D341Med (cell line): ENCODE results near the gene NDUFS2.

ENCODE experiments used
- DNase-seq: peaks from one replicate; pipeline ENCODE4 v3.0.0; 2012; ENCODE audit warnings: low spot score

Gene NDUFS2

DNA sequence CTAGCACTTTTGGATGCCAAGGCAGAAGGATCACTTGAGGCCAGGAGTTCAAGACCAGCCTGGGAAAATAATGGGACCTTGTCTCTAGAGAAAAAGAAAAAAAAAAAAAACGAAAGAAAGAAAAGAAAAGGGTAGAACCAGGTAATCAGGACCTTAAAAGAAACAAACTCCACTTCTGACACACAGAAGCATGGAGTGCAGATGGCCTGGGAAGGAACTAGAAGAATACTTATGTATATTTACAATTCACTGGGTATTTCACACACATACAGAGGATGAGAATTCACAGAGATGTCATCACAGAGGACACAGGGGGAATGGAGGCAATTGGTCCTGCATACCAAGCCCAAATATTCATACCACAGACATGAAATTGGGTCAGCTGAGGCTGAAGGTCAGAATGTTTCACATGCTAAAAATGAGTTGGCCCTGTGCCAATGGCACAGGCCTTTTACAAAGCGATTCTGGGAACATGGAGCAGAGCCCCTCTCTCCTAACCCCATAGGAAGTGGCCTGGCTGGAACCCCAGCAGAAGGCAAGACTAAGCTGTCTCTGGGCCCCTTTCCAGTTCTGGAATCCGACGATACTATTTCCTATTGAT is 29.3 kb upstream of the NDUFS2 start:
- no peak for DNase-seq

DNA sequence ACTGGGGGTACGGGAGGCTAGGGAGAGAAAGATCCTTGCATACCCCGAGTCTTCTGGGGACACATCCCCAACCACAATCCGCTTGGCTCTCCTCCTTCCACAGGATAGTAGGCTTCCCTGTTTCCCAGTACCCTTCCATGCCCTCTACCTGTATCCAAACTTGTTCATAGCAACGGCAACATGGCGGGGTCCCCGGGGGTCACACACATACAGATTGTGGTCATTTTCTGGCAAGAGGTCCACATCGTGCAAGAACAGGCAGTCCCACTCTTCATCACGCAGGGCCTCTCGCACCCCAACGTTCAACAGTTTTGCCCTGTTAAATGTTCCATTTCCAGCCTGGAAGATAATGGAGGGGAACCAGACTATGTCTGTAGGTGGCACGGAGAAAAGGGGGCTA is 28.5 kb upstream of the NDUFS2 start:
- no peak for DNase-seq

DNA sequence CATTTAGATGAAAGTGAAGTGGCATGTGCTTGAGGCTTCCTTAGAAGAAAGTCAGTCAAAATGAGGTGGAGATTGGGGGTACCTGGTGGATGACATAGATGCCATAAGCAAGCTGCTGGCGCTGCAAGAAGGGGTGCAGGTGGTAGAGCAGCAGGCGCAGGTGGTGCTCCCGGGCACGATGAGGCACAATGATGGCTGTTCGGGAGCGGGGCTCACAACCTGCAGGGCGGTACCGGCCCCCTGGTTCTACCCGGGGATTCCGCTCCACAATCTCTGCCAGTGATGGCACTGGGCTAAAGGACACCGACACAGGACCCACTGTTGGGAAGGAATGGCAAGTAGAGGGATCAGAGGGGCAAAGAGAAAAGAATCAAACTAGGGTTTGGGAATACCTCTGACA is 27.3 kb upstream of the NDUFS2 start:
- no peak for DNase-seq

DNA sequence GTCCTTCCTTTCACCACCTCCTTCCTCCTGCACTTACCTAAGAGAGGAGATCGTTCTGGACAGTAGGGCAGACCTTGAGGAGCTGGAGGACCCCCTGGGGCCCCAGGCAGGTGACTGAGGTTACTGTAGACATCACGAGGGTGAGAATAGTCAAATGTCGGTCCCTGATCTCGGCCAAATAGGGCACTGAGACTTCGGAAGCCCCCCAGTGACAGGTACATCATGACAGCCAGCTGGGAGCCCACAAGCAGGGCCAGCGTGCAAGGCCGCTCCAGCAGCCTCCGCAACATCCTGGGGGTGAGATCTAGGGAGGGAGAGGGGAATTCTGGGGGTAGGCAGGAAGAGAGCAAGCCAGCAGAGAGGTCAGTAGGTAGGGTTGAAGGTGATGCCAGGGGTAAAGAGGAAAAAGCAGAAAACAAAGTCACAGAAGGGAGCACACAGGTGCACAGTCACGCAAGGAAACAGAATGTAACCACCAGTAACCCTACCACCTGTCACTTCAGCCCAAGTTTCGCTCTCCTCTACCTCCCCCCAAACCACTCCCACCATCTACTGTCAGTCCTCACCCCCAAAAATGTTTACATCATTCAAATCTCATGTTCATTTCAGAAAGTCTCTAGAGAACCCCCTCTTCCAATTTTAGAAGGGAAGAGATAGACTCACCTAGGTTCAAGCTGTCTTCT is 26.3 kb upstream of the NDUFS2 start:
- no peak for DNase-seq

DNA sequence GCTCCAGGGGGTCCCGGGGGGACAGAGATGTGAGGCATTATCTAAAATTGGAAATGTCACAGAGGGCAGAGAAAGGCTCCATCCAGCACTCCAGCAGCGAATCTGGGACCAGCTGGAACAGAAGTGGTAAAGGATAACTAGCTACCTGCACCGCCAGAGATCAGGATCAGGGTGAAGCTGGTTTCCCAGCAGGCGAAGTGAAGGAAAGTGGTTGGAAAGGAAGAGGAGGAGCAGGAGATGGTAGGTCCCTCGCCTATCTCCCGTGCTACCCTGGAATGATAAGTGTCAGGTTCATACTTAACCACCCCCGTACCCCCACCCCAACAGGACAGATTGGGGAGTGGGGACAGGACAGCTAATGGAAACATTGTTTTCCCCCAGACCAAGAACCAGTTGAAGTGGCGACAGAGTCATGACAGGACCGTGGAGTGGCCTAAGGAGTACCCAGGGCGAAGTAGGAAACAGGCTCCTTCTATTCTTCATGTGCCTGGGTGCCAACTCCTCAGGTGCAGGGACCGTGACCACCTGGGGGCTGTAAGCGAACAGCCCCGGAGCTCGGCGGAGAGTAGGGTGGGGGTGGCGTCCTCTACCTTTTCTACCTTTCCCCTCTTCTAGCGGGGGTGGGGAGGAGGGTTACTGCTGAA is 25.6 kb upstream of the NDUFS2 start:
- no peak for DNase-seq

DNA sequence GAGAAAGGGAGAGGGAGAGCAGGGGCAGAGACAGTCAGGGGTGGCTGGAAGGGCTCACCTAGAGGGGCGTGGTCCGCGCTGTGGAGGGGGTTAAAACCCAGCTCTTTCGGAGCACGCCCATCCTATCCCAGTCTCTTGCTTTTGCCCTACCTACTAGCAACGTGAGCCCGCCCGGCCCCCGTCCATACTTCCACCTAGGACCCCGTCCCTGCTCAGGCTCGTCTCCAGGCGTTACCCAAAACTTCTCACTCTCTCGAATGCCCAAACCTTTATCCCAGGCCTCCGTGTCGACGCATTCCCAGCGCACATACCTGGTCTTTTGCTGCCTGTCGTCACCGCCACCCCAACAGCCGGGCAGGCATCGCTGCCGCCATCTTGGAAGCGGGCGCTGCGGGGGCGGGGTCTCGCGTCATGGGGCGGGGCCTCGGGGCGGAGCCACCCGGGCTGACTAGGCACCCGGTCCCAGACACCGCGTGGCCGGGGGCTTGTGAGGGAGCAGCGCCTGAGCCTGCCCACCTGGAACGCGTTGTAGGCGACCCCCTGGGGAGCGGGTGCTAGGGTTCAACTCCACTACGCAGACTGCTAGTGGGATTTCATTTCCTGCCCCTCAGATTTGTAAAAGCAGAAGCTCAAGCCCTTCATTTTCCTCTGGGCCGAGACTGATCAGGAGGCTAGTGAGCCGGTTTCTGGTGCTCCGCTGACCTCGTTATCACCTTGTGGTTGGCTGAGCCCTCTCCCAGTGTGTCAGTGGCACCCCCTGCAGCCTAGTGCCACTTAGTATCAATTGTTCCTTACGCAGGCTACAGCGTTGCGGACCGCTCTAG is 24.8 kb upstream of the NDUFS2 start, which contains the start of gene B4GALT3:
B4GALT3 (minus strand) TSS at position 396 of the 824 bp plus-strand sequence. CDS start 1,447 bp downstream, outside the sequence.
- peak; percentile 100 for DNase-seq

DNA sequence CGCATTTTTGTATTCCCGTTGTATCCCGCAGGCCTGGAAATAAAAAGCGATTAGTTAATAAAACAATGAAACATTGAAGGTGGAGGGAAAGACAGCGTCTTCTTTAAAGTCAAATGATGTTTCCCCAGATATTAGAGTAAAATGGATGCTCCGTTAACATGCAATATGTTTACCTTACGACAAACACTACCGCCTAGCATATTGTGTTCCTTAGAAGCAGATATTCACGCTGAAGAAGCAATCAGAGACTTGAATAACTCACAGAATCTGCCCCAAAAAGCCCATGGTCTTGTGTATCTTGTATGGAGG is 24.3 kb upstream of the NDUFS2 start:
- no peak for DNase-seq

GRCh38 chr1:161179698-161180097 is 22.5 kb upstream of the NDUFS2 start:
- DNase-seq: no peak

DNA sequence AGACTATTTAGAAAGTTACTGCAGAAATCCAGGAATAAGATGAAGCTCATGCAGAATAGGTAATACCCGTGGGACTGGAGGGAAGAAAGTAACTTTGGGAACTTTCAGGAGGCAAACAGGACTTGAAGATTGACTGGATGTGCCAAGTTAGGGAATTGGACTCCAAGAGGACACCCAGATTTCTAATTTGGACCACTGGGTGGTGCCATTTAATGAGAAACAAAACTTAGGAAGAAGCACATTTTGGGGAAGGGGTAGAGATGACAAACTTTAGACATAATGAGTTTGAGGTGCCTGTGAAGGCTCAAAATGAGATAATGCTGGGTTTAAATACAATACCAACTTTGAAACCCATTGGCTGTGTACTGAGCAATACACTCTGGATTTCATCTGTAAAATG is 21.5 kb upstream of the NDUFS2 start:
- DNase-seq: no peak

DNA sequence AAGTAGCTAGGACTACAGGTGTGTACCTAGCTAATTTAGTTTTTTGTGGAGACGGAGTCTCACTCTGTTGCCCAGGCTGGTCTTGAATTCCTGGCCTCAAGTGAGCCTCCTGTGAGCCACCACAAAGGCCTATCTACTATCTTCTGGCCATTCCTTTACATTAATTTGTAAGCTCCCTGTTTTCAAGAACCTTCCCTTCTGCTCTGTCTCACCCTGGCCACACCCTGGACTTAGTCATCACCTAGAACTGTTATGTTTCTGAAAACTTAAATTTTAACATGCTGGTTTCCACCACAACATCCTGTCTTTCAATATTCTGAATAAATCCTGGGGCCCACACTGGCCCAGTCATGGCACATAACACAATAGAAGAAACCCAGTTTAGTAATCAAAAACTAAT is 20.0 kb upstream of the NDUFS2 start:
- no peak for DNase-seq

- DNase-seq: peak; percentile 88
Observed at GRCh38 chr1:161185282-161185682, 16.9 kb upstream of the NDUFS2 start.

DNA sequence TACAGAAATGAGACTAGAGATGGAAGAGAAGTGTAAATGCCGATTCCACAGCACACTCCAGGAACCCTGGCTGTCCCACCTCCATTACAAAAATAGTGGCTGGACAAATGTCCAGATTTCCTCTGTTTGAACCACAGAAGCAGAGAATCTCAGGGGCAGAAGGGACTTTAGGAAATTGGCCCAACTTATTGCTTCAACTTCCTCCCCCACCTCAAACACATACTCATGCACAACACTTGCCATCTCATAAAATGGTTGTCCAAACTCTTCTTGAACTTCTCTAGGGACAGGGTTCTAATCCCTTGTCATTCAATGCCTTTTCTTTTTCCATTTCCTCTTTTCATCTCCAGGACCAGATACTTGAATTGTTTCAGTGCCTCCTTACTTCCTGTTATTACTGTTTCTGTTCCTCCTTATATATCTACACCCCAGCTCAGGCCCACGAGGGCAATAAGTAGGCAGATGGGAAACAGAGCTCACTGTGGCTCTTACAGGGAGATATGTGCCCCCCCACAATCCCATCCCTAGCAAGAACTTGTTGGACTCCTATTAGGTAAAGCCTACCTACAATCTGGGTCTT is 16.3 kb upstream of the NDUFS2 start:
- no peak for DNase-seq

DNA sequence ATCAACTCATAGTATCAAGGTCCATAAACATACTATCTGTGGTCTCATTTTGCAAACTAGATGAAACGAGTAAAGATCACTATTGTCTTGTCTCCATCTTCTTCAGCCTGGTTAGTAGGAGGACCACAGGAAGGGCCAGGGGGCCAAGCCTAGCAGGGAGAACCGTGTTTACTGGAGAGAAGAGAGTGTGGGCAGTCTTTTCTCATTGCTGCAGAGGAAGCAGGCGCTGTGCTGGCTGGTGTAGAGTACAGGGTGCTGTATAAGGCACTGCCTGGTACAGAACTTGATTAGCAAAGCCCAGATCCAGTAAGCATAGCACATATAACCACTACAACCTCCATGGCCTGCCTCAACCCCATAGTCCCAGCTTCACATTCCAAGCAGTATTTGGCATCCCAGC is 14.9 kb upstream of the NDUFS2 start:
- DNase-seq: no peak

- no peak for DNase-seq
Observed at GRCh38 chr1:161188381-161188780, 13.8 kb upstream of the NDUFS2 start.

- no peak for DNase-seq
Observed at GRCh38 chr1:161189036-161189435, 13.1 kb upstream of the NDUFS2 start.

DNA sequence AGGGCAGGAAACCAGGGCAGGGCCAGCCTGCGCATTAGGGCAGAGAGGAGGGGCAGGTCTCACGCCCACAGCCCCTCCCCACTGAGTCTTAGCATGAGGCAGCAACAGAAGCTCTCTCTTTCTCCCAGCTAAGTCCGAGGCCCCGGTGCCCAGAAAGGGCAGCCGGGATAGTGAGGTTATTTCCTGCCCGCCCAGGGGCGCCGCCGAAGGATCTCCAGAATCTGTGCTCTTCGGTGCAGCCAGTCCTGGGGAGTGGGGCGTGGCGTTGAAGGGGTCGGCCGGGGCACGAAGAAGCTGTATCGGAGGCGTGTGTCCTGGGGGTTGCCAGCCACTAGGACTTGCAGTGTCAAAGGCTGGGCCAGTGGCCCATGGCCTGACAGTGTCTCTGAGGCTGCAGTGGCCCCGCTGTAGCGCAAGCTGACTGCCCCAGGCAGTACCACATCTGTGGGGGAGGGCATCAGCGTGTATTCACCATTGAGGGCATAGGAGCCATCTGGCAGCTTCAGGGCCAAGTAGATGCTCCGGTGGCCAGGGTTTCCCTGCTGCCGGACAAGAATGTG is 11.1 kb upstream of the NDUFS2 start:
- DNase-seq: no peak

DNA sequence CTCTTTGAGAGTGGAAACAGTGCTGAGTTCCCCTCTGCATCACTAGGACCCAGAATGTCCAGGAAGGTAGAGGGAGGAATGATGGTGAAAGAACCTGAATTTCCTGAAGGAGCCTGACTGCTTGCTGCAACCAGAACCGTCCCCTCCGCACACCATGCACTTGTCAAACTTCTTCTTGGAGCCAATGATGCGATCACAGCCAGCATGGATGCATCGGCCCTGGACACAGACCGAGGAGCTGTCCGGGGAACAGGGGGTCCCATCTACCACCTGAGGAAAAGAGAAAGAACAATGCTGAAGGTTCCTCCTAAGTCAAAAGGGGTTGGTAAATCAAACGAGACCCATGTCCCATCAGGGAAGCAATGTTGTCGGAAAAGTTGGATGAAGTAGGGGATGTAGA is 10.2 kb upstream of the NDUFS2 start:
- DNase-seq: no peak

DNA sequence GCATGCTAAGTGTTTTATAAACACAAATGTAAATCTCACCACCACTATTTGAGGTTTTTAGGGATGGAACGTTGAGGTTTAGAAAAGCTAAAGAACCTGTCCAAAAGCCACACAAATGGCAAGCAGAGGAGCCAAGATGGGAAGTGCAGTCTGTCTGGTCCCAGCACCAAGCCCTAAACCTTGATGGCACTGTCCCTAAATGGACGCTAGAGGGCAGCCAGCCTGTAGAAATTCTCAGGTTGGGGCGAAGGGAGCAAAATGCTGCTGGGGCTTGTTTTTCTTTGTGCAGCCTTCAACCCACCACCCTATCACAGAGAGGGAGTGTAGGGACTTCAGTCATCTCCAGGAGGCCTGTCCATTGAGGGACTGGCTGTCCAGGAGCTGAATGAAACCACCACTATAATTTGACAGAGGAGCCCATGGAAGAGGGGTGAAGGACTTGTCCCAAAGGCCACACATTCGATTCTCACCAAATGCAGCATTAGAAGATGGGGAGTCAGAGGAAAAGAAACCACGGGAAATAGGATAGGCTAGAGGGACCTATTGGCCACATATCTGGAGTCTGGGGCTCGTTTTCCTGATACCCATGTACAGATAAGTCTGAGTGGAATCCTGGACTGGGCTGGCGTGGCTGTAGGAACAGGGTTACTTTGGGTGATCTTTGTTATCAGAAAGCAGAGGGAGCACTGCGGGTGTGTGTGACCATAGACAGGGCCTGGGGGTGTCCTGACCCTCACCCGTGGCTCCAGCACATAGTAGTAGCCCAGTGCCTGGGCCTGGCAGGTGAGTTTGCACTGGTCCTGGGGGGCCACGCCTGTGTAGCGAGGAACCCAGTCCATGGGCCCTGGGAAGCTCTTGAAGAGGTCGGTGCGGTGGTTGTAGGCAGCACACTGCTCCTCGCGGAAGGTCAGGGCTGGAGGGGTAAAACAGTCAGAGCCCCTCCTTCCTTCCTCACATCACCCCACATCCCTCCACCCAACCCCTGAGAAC is 9.4 kb upstream of the NDUFS2 start:
- peak; percentile 89 for DNase-seq

DNA sequence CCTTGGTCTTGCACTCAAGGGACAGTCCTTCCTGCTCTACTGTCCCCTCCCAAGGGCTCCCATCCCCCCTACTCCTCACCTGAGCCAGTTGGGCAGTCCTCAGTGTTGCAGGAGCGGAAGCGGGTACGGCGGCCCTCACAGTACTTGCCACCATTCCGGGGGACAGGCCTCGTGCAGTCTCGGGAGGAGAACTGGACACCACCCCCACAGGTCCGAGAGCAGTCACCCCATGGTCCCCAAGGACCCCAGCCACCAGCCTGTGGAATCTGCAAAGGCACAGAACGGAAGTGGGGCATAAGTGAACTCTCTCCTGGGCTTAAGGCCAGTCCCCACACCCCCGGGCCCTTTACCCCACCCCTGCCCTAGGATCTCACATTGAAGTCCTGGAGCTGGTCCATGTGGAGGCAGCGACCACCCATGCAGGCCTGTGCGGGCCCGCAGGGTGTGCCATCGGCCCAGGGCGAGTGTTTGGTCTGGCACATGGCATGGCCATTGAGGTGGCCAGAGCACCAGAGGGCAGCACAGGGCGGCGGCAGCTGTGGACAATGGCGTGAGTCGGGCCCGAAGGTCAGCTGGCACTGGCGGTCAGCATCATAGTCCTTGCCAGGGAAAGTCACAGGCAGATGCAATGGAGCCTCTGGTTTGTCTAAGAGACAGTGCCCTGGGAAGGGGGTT is 8.5 kb upstream of the NDUFS2 start:
- DNase-seq: no peak

DNA sequence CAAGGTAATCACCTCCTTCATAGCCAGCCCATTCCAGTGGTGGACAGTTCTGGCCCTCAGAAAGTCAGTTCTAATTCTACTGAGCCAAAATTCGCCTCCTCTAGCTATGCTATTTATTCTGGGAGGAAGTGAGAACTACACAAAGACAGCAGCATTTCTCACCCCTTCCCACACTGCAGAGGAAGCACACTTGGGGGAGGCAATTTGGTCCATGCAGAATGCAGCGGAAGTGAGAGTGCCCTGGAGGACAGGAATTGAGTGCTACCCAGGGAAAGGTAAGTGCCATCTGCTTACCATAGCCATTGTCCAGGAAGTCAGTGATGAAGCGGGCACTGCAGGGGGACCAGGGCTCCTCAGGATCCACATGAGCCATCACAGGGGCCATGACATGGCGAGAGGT is 7.0 kb upstream of the NDUFS2 start:
- DNase-seq: no peak
